Stimulated activated CD4-positive, alpha-beta T cell treated with anti-CD3 and anti-CD28 coated beads, Interleukin-12 subunit alpha, Interleukin-12 subunit beta, amount 100 ng/mL, for 4 hours (primary cell): ENCODE data around the gene OR8G5.

Source experiments
- DNase-seq: peaks from one replicate; pipeline ENCODE4 v3.0.0-alpha.2; 2020

The OR8G5 gene

DNA sequence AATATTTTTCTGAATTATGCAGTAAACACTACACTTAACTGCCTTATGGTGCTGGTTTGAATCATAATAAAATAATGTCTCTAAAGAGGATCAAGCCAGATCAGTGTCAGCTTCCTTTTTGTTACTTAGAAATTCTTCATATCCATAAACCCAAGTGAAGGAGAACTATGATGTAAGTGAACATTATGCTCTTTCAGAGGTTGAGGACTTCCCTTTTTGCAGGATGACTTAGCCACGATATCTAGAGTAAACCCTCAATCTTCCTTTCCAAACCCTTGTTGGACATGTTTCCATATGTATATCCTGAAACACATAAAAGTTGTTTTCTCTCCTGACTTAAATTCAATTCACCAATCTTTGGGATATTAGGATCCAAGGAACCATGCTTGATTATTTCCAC, 38.5 kb downstream of the OR8G5 start:
- DNase-seq: no peak

DNA sequence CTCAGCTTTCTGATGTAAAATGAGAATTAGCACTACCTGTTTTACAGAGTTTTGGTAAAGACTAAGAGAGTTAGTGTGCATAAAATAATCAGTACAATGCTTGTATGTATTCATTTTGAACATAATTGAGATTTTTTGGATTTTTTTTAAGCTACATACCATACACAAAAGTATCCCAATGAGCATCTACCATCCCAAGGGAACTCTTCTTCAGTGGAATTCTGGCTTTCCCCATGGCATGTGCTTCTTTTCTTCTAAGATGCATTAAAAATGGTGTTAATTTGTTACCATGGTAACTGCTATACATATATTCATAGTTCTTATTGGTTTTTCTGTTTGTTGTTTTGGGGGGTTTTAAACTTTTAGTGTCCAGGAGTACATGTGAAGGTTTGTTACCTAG, 39.8 kb downstream of the OR8G5 start:
- no peak for DNase-seq

GRCh38 chr11:124297921-124298320, 41.7 kb downstream of the OR8G5 start:
- no peak for DNase-seq

GRCh38 chr11:124301548-124301947, 45.4 kb downstream of the OR8G5 start:
- no peak for DNase-seq

GRCh38 chr11:124302347-124303125, 46.4 kb downstream of the OR8G5 start:
- DNase-seq: no peak

DNA sequence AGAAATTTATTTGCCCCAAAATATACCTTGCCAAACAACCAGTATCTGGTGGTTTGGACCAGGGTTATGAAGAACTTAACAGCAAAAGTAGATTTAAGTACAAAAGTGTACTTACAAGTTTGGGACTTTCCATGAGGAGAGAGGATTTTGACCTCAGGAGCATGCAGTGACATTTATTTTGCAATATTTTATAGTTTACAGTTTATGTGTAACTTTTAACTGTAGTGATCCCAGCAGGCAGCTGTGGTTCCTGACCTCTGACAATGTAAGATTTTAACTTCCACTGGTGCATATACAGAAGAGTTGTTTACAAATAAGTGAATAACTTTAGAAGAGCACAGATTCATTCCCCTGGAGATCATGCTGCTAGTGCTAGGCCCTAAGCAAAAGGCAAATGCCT, 50.9 kb downstream of the OR8G5 start:
- DNase-seq: no peak

DNA sequence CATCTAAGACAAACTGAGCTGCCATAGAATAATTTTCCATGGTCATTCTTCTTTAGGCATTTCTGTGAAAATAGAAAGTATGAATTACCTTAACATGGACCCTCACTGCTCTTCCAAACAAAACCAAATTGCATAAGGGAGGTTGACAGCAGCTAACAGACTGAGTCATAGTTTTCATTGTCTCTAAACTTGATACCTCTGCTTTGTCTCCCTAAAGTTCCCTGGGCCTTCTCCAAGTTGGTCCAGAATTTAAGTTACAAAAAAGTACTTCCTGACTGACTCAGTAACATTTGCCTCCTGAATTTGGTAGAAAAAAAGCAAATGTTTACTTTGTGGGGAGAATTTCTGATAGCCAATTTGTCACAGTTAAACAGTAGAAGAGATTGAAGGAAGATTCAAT, 54.5 kb downstream of the OR8G5 start:
- no peak for DNase-seq

- no peak for DNase-seq
Measured at GRCh38 chr11:124311269-124311668, 55.1 kb downstream of the OR8G5 start.

DNA sequence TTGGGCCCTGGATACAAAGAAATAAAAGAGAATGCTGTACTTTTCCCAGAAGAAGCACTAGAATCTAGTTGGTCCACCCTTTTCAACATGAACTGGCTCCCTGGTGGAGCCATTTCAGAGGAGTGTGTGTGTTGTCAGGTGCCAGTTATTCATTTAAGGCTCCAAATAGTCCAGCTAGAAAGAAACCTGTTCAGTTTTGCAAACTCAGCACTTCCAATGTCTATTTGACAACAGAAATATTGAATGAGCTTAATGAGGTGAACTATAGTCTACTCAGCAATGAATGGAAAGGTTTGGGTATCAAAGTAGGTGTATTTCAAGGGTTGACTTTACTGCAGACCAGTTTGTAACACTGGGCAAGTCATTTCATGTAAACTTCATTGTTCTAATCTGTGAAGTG, 55.5 kb downstream of the OR8G5 start:
- no peak for DNase-seq

- no peak for DNase-seq
Measured at GRCh38 chr11:124313131-124313530, 57.0 kb downstream of the OR8G5 start.

DNA sequence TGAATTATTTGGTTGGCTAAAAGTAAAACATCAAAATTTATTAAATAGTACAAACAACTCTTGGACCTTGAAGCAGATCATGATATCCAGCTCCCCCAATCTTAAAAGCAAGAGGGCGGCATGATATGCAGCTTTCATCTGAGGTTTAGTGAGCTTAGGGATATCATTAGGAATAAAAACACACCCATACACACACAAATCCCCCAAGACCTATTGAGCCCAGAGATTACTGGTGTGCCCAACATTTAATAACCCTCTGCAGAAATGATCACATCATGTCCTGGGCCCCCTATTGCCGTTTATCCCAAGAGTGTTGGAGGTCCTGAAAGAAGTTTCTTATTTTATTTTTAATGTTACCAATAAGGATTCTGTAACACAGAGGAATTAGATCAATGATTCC, 57.7 kb downstream of the OR8G5 start, which contains the start of gene OR8D1:
OR8D1 (minus strand) TSS at position 101 of the 400 bp plus-strand sequence. CDS start 3,183 bp downstream, outside the sequence.
- DNase-seq: no peak

GRCh38 chr11:124315052-124315451, 58.9 kb downstream of the OR8G5 start:
- DNase-seq: no peak
